Measurements from ENCODE around the gene PLAGL1.

Gene PLAGL1

DNA sequence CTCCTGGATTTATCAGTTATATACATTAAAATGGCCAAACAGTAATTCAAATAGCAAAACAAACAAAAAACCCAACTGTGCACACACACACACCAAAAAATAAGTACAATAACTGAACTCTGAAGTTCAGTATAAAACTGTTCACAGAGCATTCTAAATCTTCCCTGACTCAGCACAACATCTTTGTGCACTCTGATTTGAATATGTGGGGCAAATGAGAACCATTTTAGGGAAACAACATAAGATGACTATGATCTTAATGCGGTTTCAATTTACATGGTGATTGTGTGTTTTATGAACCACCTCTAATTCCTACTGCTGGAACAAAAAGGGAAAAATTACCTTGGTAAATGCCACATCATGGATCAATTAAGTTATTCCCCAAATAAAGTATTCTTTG, 41.7 kb downstream of the PLAGL1 start:
- no peak for DNase-seq

- no peak for DNase-seq
Observed at GRCh38 chr6:143965503-143966171, 42.4 kb downstream of the PLAGL1 start.

DNA sequence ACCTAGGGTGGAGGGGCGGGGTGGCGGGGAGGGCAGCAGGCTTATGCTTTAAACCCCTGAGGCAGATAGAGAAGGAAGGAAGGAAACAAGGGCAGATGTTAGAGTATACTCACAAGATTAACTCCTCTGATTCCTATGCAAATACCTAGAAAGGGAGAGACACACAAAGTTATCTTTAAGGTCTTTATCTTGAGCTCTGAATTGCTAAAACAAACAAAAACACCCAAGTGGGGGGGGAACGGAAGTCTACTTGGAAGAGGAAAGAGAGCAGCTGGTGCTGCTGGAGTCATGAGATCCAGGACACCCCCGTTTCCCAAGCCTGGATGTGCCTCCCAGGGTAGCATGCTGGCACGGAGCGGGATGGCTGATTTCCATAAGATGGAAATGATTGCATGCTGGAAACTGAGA, 43.4 kb downstream of the PLAGL1 start:
- DNase-seq, result no peak

DNA sequence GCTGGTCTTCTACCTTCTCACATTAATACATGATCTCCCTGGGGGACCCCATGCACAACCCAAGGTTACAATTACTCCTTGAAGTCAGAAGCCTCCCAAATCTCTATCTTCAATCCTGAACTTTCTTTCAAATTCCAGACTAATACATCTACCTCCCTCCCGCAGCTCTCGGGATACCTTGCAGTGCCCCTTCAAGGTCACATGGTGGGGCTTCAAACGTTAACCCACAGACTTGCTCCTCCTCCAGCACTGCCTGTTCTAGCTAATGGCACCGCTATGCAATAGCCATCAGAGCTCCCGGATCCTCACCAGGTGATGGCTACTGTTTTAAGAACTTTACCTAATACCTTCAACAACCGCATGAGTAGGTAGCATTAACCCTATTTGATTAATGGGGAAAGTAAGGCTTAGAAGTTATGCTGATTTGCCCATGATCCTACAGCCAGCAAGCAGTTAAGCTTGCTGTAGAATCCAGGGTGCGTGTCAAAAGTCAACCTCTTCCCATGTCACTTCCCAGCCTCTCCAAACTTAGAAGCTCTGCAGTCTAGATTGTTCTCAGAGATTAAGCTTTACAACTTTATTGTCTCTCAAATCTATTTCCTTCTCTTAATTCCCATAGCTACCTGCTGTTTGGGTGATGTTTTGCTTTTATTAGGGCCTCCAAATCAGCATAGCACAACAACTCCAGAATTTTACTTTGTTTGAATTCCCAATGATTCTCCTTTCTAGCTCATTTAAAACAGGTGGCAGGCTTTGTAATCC, 44.7 kb downstream of the PLAGL1 start:
- no peak for DNase-seq

GRCh38 chr6:143961886-143962878, 45.9 kb downstream of the PLAGL1 start:
- DNase-seq, result no peak

GRCh38 chr6:143961066-143961465, 47.0 kb downstream of the PLAGL1 start:
- DNase-seq, result no peak

DNA sequence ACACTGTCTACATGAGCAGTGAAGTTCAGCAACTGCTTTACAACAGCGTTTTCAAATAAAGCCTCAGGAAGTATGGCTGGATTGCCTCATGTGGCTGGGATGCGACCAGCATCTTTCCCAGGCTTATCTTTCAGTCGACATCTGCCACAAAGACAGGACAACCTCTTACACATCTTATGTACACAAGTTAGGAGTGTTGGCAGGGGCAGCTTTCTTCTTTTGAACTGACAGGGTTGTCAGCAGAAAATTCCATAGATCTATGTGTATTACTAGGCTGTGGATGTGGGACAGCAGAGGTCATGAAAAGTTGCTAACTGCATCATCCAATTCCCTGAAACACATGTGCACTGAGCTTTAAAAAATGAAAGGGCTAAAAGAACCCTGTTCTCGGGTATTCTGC, 48.1 kb downstream of the PLAGL1 start:
- no peak for DNase-seq

GRCh38 chr6:143958839-143959399, 49.1 kb downstream of the PLAGL1 start:
- no peak for DNase-seq

DNA sequence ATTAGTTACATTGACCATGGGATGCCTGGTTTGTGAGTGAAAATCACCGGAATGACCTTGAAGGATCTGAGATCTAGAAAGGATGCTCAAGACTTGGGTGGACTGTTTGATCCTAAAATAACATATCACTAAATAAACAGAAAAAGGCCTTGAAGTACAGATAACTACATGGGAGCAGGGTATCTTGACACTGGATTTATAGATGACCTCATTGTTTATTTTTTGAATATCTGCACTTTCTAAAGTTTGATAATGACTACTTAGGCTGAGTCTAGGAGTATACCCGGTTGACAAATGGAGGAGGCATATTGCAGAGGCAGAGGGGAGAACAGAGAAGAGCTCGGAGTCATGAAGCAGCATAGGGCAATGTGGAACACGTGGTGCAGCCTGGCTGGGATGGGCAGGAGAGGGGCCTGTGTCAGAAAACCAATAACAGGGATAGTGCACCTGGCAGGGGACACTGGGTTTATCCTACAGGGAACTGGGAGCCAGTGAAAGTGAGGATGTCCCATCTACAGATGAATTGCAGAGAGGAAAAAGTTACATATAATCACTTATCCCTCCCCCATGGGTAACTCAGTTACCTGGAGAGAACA, 50.3 kb downstream of the PLAGL1 start:
- no peak for DNase-seq

- no peak for DNase-seq
Observed at GRCh38 chr6:143955971-143956370, 52.1 kb downstream of the PLAGL1 start.

DNA sequence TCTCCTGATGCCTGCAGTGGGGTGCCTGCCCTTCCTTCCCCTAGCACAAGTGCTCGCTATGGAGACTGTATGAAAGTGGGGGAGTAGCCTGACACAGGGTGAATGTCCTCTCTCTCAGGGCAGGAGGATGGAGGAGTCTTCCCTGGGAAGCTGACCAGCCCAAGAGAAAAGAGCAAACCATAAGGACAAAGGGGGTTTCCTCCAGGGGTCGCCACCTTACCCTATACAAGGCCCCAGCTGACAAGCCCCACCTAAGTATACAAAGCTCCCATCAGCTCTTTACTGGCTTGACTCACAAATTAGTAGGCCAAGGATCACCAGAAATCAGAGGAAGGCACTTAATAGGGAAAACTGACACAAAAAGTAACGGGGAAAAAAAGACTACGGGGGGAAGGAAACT, 54.1 kb downstream of the PLAGL1 start:
- no peak for DNase-seq

DNA sequence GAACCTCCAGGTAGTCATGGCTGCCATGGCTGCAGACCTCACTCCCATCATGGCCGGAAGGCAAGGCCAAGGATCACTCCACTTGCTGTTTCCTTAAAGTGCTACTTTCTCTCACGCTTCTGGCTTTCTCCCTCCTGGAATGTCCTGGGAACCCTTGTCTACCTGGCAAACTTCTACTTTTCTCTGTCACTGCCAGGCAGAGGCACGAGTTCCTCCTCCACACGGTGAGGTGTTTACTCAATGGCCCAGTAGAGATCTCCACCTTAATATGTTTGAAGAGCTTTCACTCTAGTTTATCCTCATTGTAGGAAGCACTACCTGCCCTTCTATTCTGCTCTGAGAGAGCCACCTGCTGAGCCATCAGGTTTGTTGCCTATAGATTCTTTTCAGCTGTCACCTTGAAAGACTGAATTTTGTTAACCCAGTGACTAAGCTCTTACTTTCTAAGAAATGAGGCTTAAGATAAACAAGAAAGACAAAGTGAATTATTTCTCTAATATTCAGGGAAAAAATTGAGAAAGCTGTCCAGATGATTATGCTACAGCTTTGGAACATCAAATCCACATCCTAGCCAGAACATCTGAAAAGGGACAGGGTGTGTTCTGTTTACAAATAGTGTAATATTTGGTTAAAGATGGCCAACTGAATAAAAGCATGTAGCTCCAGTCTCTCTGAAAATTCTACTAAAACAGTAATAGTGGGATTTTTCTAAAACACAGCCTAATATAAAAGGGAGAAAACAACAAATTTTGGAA, 54.9 kb downstream of the PLAGL1 start:
- no peak for DNase-seq

DNA sequence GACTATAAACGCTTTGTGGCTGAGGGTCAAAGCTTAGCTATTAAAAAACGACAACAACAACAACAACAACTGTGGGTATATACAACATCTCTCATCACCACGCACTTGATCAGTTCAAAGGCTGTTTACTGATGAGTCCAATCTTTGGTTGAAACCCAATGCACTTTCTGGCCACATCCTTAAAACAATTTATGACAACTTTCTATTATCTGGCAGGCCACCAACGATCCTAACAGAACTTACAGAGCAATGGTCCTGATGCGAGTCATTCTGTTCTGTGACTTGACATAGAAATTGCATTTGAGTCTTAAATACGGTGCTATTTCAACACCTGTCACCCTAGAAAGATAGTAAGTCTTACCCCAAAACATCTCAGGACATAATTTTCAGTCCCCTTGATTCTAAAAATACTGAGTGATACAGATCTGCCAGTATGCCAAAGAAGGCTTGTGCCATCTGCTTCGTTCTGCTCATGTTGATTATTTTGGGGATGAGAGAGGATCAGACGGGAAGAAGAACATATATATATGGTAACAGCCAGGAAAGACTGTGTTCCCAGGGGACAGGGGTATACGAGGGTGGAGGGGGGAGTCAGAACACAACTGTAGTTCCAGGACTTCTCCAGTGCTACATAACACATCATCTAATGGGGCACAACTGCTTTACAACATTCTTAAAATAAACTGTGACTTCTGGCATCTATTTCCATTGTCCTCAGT, 55.8 kb downstream of the PLAGL1 start:
- no peak for DNase-seq

DNA sequence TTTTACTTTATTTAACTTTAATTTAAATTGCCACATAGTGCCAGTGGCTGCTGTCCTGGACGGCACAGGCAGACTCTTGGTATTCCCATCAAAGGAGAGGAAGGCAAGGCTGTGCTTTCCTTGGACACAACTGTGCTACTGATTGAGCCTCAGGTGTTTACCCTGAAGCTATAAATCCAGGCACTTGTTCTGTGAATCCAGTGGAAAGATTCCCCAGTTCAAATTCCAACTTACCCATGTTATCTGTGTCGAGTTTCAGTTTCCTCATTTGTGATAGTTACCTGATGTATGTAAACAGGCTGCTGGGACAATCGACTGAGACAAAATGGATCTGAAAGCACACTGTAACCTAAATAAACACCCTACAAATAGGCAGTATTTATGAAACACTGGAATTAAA, 57.2 kb downstream of the PLAGL1 start:
- no peak for DNase-seq

DNA sequence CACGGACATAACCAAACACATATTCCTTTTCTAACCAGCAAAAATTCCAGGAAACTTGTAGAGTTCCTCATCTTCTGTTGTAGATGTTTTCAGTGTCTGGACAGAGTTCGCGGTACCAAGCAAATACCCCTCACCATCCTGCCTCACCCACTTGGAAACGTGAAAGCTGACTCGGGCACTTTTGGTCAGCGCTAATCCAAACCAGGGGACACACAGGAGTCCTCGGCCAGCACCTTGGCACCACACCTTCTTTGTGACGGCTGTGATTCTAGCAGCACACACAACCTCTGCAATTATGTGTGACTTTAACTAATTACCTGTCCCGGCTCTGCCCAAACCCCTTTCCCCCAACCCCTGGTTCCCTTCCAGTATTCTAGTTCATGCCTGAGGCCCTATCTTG, 58.1 kb downstream of the PLAGL1 start:
- no peak for DNase-seq

- DNase-seq, result no peak
Observed at GRCh38 chr6:143949535-143949934, 58.5 kb downstream of the PLAGL1 start.

GRCh38 chr6:143948208-143948607, 59.9 kb downstream of the PLAGL1 start:
- DNase-seq, result no peak

DNA sequence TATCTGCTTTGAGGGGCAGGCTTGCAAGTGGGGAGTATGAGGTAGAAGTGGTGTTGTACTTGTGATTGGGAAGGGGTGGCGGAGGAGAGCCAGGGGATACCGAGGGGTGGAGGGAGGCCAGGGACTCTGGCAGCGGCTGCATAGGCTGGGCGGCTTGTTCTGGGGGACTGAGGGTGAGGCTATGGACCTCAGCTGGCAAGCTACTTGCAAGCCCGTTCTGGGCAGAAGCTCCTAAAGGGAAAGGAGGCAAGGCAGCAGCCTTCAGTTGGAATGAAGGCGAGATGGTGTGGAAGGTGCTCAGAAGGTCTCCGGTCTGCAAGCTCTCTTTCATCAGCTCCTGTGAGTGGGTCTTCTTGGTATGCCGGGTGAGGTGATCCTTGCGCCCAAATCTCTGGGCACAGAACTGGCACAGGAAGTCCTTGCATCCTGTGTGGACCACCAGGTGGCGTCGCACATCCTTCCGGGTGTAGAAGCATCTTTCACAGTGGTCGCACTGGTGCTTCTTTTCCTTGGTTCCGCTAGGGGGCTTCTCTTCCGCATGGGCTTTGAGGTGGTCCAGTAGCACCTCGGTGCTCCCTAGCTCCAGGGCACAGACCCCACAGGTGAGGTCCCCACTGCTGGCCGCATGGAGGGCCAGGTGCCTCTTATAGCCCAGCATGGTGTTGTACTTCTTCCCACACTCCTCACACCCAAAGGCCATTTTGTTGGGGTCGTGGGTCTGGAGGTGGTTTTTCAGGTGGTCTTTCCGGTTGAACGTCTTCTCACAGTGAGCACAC, 66.0 kb downstream of the PLAGL1 start:
- peak in 6 of 56 donors; percentile 1 to 42 (median 10) for DNase-seq
